IMR-90 (cell line): ENCODE data around the gene NDNF. TPM values are rescaled to one million over a fixed set of nuclear protein-coding genes. Genes with fewer than 3 reads are reported as not detected.

Experiments
- ATAC-seq: fragments of 200-7000 bp; cut with Tn5 transposase; 2 replicates; pipeline ENCODE4 v1.9.1; 2020; ENCODE audit warnings: low read depth, mild to moderate bottlenecking, moderate library complexity
- BruUV-seq: library from RNA; stranded (reverse); fragments of 400-500 nt; replicated peaks from 2 replicates; lab custom pipeline; 2021; lab: Mats Ljungman, UMichigan
- CTCF ChIA-PET: fragments of 300-600 bp; formaldehyde crosslinking; extraction: SDS; loops from one replicate; lab custom pipeline; 2021; ENCODE audit warnings: antibody characterized with exemption; lab: Yijun Ruan, JAX
- POLR2A ChIA-PET: fragments of 300-600 bp; sonication (Branson Sonifier 250); formaldehyde crosslinking; loops from one replicate; lab custom pipeline; 2022; ENCODE audit warnings: antibody characterized with exemption; ENCODE audit not compliant: unreplicated experiment; lab: Charles Lee
- DNase-seq: peaks from one replicate; pipeline ENCODE4 v3.0.0; 2013
- H2AFZ ChIP-seq: replicated peaks from 2 replicates; pipeline ENCODE3; 2013; ENCODE audit warnings: low read length, mild to moderate bottlenecking; ENCODE audit not compliant: poor library complexity
- H2AK5ac ChIP-seq: 2 replicates; pipeline ENCODE4 v1.6.1; 2013; ENCODE audit warnings: low read depth, low read length, inconsistent platforms
- H2AK9ac ChIP-seq: replicated peaks from 2 replicates; pipeline ENCODE3; 2013; ENCODE audit warnings: mild to moderate bottlenecking, low read depth, low read length, moderate library complexity; ENCODE audit not compliant: poor library complexity
- H2BK120ac ChIP-seq: 2 replicates; pipeline ENCODE4 v1.6.1; 2013; ENCODE audit warnings: low read depth, low read length, inconsistent platforms
- H2BK15ac ChIP-seq: 3 replicates; pipeline ENCODE4 v1.6.1; 2013; ENCODE audit warnings: low read depth, low read length, inconsistent platforms
- H2BK20ac ChIP-seq: 2 replicates; pipeline ENCODE4 v1.6.1; 2013; ENCODE audit warnings: low read depth, mild to moderate bottlenecking, inconsistent platforms, low read length, moderate library complexity
- H2BK5ac ChIP-seq: 2 replicates; pipeline ENCODE4 v1.6.1; 2013; ENCODE audit warnings: mild to moderate bottlenecking, low read depth, low read length, inconsistent platforms; ENCODE audit not compliant: poor library complexity, severe bottlenecking
- H3K14ac ChIP-seq: replicated peaks from 2 replicates; pipeline ENCODE4 v1.6.1; 2013; ENCODE audit warnings: low read depth, low read length, inconsistent platforms
- H3K18ac ChIP-seq: 2 replicates; pipeline ENCODE4 v1.6.1; 2013; ENCODE audit warnings: low read depth, low read length, control low read depth
- H3K23ac ChIP-seq: 2 replicates; pipeline ENCODE4 v1.6.1; 2013; ENCODE audit warnings: low read depth, low read length, inconsistent platforms
- H3K27ac ChIP-seq: 2 replicates; pipeline ENCODE4 v1.5.1; 2013; ENCODE audit warnings: mild to moderate bottlenecking, control low read depth, low read length; ENCODE audit not compliant: insufficient read depth
- H3K27me3 ChIP-seq: 2 replicates; pipeline ENCODE4 v1.6.1; 2013; ENCODE audit warnings: low read length; ENCODE audit not compliant: control insufficient read depth, insufficient read depth
- H3K36me3 ChIP-seq: 2 replicates; pipeline ENCODE4 v1.6.1; 2013; ENCODE audit warnings: low read length, mixed read lengths; ENCODE audit not compliant: control insufficient read depth, insufficient read depth
- H3K4ac ChIP-seq: 2 replicates; pipeline ENCODE4 v1.6.1; 2013; ENCODE audit warnings: low read depth, low read length, inconsistent platforms
- H3K4me1 ChIP-seq: 2 replicates; pipeline ENCODE4 v1.6.1; 2013; ENCODE audit warnings: low read length, mixed read lengths; ENCODE audit not compliant: control insufficient read depth, insufficient read depth
- H3K4me2 ChIP-seq: 2 replicates; pipeline ENCODE4 v1.6.1; 2013; ENCODE audit warnings: low read depth, mild to moderate bottlenecking, control low read depth, low read length, moderate library complexity
- H3K4me3 ChIP-seq: 2 replicates; pipeline ENCODE4 v1.5.1; 2013; ENCODE audit warnings: low read depth, mild to moderate bottlenecking, control low read depth, low read length, moderate library complexity; ENCODE audit not compliant: insufficient read depth
- H3K56ac ChIP-seq: 2 replicates; pipeline ENCODE4 v1.6.1; 2013; ENCODE audit warnings: low read length, inconsistent platforms; ENCODE audit not compliant: insufficient read depth; ENCODE audit errors: extremely low read depth
- H3K79me1 ChIP-seq, 2 experiments: 2 replicates each; pipeline ENCODE4 v1.6.1; 2013; ENCODE audit warnings: low read length in 2 of 2, inconsistent platforms in 1 of 2, low read depth in 1 of 2
- H3K9ac ChIP-seq: 2 replicates; pipeline ENCODE4 v1.6.1; 2013; ENCODE audit warnings: low read depth, low read length, control low read depth
- H3K9me1 ChIP-seq: 2 replicates; pipeline ENCODE4 v1.6.1; 2013; ENCODE audit warnings: low read length, inconsistent platforms; ENCODE audit not compliant: insufficient read depth
- H3K9me3 ChIP-seq: 2 replicates; pipeline ENCODE4 v1.6.1; 2013; ENCODE audit warnings: low read length; ENCODE audit not compliant: control insufficient read depth, insufficient read depth
- H4K20me1 ChIP-seq: 2 replicates; pipeline ENCODE4 v1.6.1; 2013; ENCODE audit warnings: low read length, inconsistent platforms; ENCODE audit not compliant: insufficient read depth
- H4K5ac ChIP-seq: 2 replicates; pipeline ENCODE4 v1.6.1; 2013; ENCODE audit warnings: mild to moderate bottlenecking, low read depth, low read length, control low read depth
- H4K8ac ChIP-seq, 2 experiments: 2 replicates each; pipeline ENCODE4 v1.6.1; 2013; ENCODE audit warnings: low read depth in 2 of 2, low read length in 2 of 2, control low read depth in 1 of 2, inconsistent platforms in 1 of 2
- H4K91ac ChIP-seq: 2 replicates; pipeline ENCODE4 v1.6.1; 2013; ENCODE audit warnings: low read depth, low read length, inconsistent platforms; ENCODE audit not compliant: insufficient read depth
- BHLHE40 ChIP-seq: fragments of 150-350 bp; IDR thresholded peaks from 2 replicates; pipeline ENCODE4 v1.6.1; 2016; ENCODE audit warnings: mild to moderate bottlenecking, low read depth, low read length
- CEBPB ChIP-seq: IDR thresholded peaks from 2 replicates; pipeline ENCODE4 v1.6.1; 2012; ENCODE audit warnings: low read depth, low read length, improper control_type of control experiment
- CHD1 ChIP-seq: IDR thresholded peaks from 2 replicates; pipeline ENCODE4 v1.6.1; 2012; ENCODE audit warnings: low read depth, low read length, improper control_type of control experiment
- FOS ChIP-seq: fragments of 150-350 bp; IDR thresholded peaks from 2 replicates; pipeline ENCODE4 v1.6.1; 2016; ENCODE audit warnings: low read depth, low read length
- MAFK ChIP-seq: IDR thresholded peaks from 2 replicates; pipeline ENCODE4 v1.6.1; 2012; ENCODE audit warnings: low read depth, low read length, improper control_type of control experiment
- MAZ ChIP-seq: IDR thresholded peaks from 2 replicates; pipeline ENCODE4 v1.6.1; 2012; ENCODE audit warnings: low read depth, mild to moderate bottlenecking, low read length, improper control_type of control experiment, moderate library complexity, borderline replicate concordance
- MXI1 ChIP-seq: IDR thresholded peaks from 2 replicates; pipeline ENCODE4 v1.6.1; 2012; ENCODE audit warnings: low read depth, mild to moderate bottlenecking, low read length, moderate library complexity, borderline replicate concordance
- NFE2L2 ChIP-seq: fragments of 150-350 bp; IDR thresholded peaks from 2 replicates; pipeline ENCODE4 v1.6.1; 2016; ENCODE audit warnings: low read depth, mild to moderate bottlenecking, low read length
- POLR2A ChIP-seq: IDR thresholded peaks from 2 replicates; pipeline ENCODE4 v1.6.1; 2012; ENCODE audit warnings: mild to moderate bottlenecking, low read depth, low read length
- RAD21 ChIP-seq: IDR thresholded peaks from 2 replicates; pipeline ENCODE4 v1.6.1; 2012; ENCODE audit warnings: low read length, improper control_type of control experiment
- RCOR1 ChIP-seq: IDR thresholded peaks from 2 replicates; pipeline ENCODE4 v1.6.1; 2012; ENCODE audit warnings: mild to moderate bottlenecking, low read length, improper control_type of control experiment; ENCODE audit not compliant: insufficient replicate concordance
- RFX5 ChIP-seq: IDR thresholded peaks from 2 replicates; pipeline ENCODE4 v1.8.0; 2012; ENCODE audit warnings: low read depth, mild to moderate bottlenecking, low read length, moderate library complexity
- WGBS, 2 experiments: methylation state at CpG; one replicate each; pipeline versions ENCODE4 v1.1.5 to v1.1.7; 2013; ENCODE audit warnings: missing lambda C conversion rate in 2 of 2; ENCODE audit not compliant: insufficient read length in 1 of 2; ENCODE audit errors: extremely low coverage in 2 of 2; 5-methylcytosine and 5-hydroxymethylcytosine counted together
- dilution Hi-C: fragments of 300-500 bp; cut with HindIII; formaldehyde crosslinking; loops from one replicate; pipeline ENCODE4 v1.14.3; 2018; ENCODE audit warnings: low sequenced_read_pairs; ENCODE audit not compliant: unreplicated experiment
- in situ Hi-C: fragments of 300-500 bp; cut with MboI; formaldehyde crosslinking; loops from 3 replicates; pipeline ENCODE4 v1.14.3; 2019; ENCODE audit warnings: low sequenced_read_pairs, inconsistent platforms, mixed read lengths
- intact Hi-C: fragments of 100-400 bp; cut with micrococcal nuclease; formaldehyde crosslinking; loops from 2 replicates; pipeline ENCODE4 v1.10.0; 2022
- polyA plus RNA-seq, 3 experiments: library from polyadenylated mRNA; depleted of rRNA; stranded (reverse); fragments of >200 nt; gene quantifications; 2 replicates each; pipeline ENCODE4 v1.2.3, GENCODE V29; 2012; ENCODE audit warnings: low replicate concordance in 1 of 3
- total RNA-seq: library from RNA; depleted of rRNA; stranded (reverse); fragments of >200 nt; gene quantifications from 2 replicates; pipeline ENCODE4 v1.2.3, GENCODE V29; 2012
- TF ChIP-seq, protein P1 (sequence below): fragments of 150-350 bp; IDR thresholded peaks from 2 replicates; pipeline ENCODE4 v1.6.1; 2017; ENCODE audit warnings: mild to moderate bottlenecking, antibody characterized with exemption, low read length, low read depth
- TF ChIP-seq, protein P2 (sequence below): fragments of 150-350 bp; IDR thresholded peaks from 2 replicates; pipeline ENCODE4 v1.6.1; 2016; ENCODE audit warnings: low read depth, mild to moderate bottlenecking, low read length, moderate library complexity, borderline replicate concordance
- TF ChIP-seq, protein P3 (sequence below): conservative IDR thresholded peaks from 2 replicates; pipeline ENCODE4 v1.5.1; 2012; ENCODE audit warnings: mild to moderate bottlenecking, low read depth, low read length, improper control_type of control experiment

The NDNF gene
- total and polyA plus RNA-seq, 2 of the 4 experiments (the other 2 are of a cell fraction) = under 0.01 TPM; not detected in 1

DNA sequence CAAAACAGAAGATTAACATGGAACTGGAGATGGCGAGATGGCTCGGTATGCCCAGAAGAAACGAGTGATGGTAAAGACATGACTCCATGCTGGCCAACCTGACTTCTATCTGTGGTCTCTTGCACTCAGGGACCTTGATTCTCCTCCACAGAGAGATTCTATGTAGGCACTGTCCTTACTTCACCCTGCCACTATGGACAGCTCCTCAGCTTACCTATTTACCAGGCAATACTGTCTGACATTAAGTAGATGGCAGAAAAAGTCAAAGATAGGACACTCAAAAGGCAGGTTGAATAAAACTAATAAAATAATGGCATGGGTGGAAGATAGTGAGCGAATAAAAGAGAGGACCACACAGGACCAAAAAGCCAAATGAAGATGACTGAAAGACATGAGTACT, 35.2 kb upstream of the NDNF start:
- no peaks in the 10 kb centered on the region for H3K9me3 ChIP-seq
- no peak overlapping the region for H2AFZ ChIP-seq
- WGBS, 2 experiments = no CpG with 5 or more reads among the region's 4 CpGs
- no peak overlapping the region for H2BK5ac ChIP-seq
- no peak overlapping the region for H4K91ac ChIP-seq
- BruUV-seq = no TSS peak
- H3K14ac ChIP-seq = no peak overlapping the region
- DNase-seq (no peak), ATAC-seq (no peak)
- no peak overlapping the region for H3K9ac ChIP-seq
- peaks cover 2% of the 10 kb centered on the region; the same call in 1 of the 2 replicates for H3K27me3 ChIP-seq
- no peak overlapping the region for H2BK120ac ChIP-seq
- no peak overlapping the region for H3K27ac ChIP-seq
- in situ Hi-C loops = loop anchor here (10.0 kb wide), 1 partner anchor 943 kb away; no protein-coding TSS in a partner anchor
- H3K4me3 ChIP-seq = no peak overlapping the region
- no peak overlapping the region for H3K23ac ChIP-seq
- H3K56ac ChIP-seq = no peak overlapping the region
- ChIA-PET POLR2A (no interaction called here), CTCF (no interaction called here)
- H3K18ac ChIP-seq = no peak overlapping the region
- H3K36me3 ChIP-seq = no peaks in the 10 kb centered on the region
- H2AK5ac ChIP-seq = no peak overlapping the region
- TF ChIP-seq RCOR1 (no peak), POLR2A (no peak), RFX5 (no peak), BHLHE40 (no peak), RAD21 (no peak), MAZ (no peak), CHD1 (no peak), MAFK (no peak), MXI1 (no peak), CEBPB (no peak), FOS (no peak), NFE2L2 (no peak)
- TF ChIP-seq, protein P1, sequence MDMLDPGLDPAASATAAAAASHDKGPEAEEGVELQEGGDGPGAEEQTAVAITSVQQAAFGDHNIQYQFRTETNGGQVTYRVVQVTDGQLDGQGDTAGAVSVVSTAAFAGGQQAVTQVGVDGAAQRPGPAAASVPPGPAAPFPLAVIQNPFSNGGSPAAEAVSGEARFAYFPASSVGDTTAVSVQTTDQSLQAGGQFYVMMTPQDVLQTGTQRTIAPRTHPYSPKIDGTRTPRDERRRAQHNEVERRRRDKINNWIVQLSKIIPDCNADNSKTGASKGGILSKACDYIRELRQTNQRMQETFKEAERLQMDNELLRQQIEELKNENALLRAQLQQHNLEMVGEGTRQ = no peak
- TF ChIP-seq, protein P2, sequence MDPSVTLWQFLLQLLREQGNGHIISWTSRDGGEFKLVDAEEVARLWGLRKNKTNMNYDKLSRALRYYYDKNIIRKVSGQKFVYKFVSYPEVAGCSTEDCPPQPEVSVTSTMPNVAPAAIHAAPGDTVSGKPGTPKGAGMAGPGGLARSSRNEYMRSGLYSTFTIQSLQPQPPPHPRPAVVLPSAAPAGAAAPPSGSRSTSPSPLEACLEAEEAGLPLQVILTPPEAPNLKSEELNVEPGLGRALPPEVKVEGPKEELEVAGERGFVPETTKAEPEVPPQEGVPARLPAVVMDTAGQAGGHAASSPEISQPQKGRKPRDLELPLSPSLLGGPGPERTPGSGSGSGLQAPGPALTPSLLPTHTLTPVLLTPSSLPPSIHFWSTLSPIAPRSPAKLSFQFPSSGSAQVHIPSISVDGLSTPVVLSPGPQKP = no peak
- TF ChIP-seq, protein P3, sequence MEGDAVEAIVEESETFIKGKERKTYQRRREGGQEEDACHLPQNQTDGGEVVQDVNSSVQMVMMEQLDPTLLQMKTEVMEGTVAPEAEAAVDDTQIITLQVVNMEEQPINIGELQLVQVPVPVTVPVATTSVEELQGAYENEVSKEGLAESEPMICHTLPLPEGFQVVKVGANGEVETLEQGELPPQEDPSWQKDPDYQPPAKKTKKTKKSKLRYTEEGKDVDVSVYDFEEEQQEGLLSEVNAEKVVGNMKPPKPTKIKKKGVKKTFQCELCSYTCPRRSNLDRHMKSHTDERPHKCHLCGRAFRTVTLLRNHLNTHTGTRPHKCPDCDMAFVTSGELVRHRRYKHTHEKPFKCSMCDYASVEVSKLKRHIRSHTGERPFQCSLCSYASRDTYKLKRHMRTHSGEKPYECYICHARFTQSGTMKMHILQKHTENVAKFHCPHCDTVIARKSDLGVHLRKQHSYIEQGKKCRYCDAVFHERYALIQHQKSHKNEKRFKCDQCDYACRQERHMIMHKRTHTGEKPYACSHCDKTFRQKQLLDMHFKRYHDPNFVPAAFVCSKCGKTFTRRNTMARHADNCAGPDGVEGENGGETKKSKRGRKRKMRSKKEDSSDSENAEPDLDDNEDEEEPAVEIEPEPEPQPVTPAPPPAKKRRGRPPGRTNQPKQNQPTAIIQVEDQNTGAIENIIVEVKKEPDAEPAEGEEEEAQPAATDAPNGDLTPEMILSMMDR = no peak
- H3K4me2 ChIP-seq = no peak overlapping the region
- H4K8ac ChIP-seq = no peak overlapping the region
- no peaks in the 10 kb centered on the region for H3K4me1 ChIP-seq
- H3K9me1 ChIP-seq = no peaks in the 10 kb centered on the region
- no peak overlapping the region for H3K4ac ChIP-seq
- H2BK20ac ChIP-seq = no peak overlapping the region
- intact Hi-C loops = no loop called here
- no peak overlapping the region for H4K5ac ChIP-seq
- no peak overlapping the region for H2BK15ac ChIP-seq
- no peaks in the 10 kb centered on the region for H3K79me1 ChIP-seq
- H4K20me1 ChIP-seq = no peaks in the 10 kb centered on the region
- dilution Hi-C loops = no loop called here
- H2AK9ac ChIP-seq = no peak overlapping the region
